Measurements from ENCODE around the gene GLCCI1.

DNA sequence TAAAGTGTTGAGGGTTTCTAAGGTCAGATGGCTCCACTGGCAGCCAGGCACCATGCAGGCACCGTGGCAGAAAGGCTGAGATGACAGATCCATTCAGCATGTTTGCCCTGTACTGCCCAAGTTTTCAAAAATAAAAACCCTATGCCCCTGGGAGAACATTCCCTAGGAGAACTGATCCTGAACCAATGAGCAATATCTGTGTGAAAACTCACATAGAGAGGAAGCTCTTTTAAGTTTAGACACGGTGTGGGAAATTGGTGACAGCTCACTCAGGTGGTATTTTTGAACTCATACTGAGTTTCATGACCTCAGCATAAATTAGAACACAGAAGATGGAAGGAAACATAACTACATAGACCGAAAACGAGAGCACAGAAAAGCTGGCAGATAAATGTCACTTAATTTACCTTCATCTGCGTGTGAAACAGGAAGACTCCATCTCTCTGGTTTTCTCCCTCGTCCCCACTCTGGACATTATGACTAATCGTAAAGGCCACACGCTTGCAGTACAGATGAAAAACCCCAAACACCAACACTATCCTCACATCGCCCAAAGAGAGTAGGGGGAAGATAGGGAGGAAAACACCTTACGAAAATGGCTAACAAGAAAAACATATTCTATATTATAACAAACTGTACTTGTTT, 165.6 kb downstream of the GLCCI1 start:
- TF ChIP-seq, protein P1, sequence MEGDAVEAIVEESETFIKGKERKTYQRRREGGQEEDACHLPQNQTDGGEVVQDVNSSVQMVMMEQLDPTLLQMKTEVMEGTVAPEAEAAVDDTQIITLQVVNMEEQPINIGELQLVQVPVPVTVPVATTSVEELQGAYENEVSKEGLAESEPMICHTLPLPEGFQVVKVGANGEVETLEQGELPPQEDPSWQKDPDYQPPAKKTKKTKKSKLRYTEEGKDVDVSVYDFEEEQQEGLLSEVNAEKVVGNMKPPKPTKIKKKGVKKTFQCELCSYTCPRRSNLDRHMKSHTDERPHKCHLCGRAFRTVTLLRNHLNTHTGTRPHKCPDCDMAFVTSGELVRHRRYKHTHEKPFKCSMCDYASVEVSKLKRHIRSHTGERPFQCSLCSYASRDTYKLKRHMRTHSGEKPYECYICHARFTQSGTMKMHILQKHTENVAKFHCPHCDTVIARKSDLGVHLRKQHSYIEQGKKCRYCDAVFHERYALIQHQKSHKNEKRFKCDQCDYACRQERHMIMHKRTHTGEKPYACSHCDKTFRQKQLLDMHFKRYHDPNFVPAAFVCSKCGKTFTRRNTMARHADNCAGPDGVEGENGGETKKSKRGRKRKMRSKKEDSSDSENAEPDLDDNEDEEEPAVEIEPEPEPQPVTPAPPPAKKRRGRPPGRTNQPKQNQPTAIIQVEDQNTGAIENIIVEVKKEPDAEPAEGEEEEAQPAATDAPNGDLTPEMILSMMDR (IDR thresholded peaks at IDR 0.05): no peak
- no peak for TF ChIP-seq POLR2A (IDR thresholded peaks at IDR 0.05)
